ENCODE measurements around the gene FMR1NB. TPM values are rescaled to one million over a fixed set of nuclear protein-coding genes. Genes with fewer than 3 reads are reported as not detected.

FMR1NB gene, protein sequence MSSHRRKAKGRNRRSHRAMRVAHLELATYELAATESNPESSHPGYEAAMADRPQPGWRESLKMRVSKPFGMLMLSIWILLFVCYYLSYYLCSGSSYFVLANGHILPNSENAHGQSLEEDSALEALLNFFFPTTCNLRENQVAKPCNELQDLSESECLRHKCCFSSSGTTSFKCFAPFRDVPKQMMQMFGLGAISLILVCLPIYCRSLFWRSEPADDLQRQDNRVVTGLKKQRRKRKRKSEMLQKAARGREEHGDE
- not detected in 2 replicates for total RNA-seq

GRCh38 chrX:147981038-147981752 lies at the start of gene FMR1NB:
Gene FMR1NB, plus strand, starts transcription at chrX:147981337. Its CDS starts 66 bp downstream, at chrX:147981403.
- intact Hi-C loops (cut with micrococcal nuclease) = no loop called here
- H3K4me3 Mint-ChIP-seq = no peak within 1 kb of the TSS
- peaks cover 7% of the 10 kb centered on the region for H3K9me3 Mint-ChIP-seq
- no peaks in the 10 kb centered on the region for H3K36me3 Mint-ChIP-seq (ENCODE audit: low read depth)
- H3K27ac Mint-ChIP-seq = no peak within 1 kb of the TSS
- H3K27me3 Mint-ChIP-seq = no peaks in the 10 kb centered on the region
- H3K4me1 Mint-ChIP-seq = no peaks in the 10 kb centered on the region
- no peak for DNase-seq

GRCh38 chrX:147933815-147934214 lies 47.3 kb upstream of the FMR1NB start:
- peaks cover 2% of the 10 kb centered on the region for H3K4me1 Mint-ChIP-seq
- H3K27me3 Mint-ChIP-seq = no peaks in the 10 kb centered on the region
- H3K27ac Mint-ChIP-seq = no peak overlapping the region
- no peaks in the 10 kb centered on the region for H3K9me3 Mint-ChIP-seq
- no peak for DNase-seq
- H3K4me3 Mint-ChIP-seq = no peak overlapping the region
- peaks cover 28% of the 10 kb centered on the region for H3K36me3 Mint-ChIP-seq (ENCODE audit: low read depth)
- intact Hi-C loops (cut with micrococcal nuclease) = no loop called here

DNA sequence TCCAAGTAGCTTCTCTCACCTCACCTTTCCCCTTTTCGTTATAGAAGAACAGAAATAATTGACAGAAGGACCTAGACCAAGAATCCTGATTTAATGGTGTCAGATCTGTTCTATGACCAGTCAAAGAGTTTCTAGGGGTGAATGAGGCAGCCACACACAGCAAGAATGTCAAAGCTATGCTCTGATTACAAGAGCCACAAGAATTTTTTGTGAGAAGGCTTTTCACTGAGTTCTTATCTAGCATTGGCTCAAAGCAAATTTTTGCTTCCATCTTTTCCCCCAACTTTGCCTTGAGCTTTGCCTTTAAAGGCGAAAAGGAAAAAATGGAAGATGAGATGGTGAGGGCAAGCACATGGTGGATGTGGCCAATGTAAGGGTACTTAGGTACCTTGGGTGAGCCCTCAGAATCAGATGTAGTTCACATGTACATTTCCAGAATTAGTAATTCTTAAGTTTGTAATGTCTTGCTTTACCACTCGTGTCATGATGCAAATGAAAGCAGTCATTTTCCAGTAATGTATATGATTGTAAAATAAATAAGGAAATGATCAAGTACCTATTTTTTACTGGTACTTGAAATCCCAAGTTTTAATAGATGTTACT lies 45.9 kb upstream of the FMR1NB start:
- Mint-ChIP-seq H3K4me1 (no peaks in the 10 kb centered on the region), H3K4me3 (no peak overlapping the region), H3K27me3 (no peaks in the 10 kb centered on the region), H3K9me3 (no peaks in the 10 kb centered on the region), H3K36me3 (ENCODE audit: low read depth) (peaks cover 25% of the 10 kb centered on the region), H3K27ac (no peak overlapping the region)
- intact Hi-C loops (cut with micrococcal nuclease) = no loop called here
- DNase-seq = no peak

- Mint-ChIP-seq H3K9me3 (no peaks in the 10 kb centered on the region), H3K4me3 (no peak overlapping the region), H3K36me3 (ENCODE audit: low read depth) (peaks cover 46% of the 10 kb centered on the region), H3K27me3 (no peaks in the 10 kb centered on the region), H3K4me1 (no peaks in the 10 kb centered on the region), H3K27ac (no peak overlapping the region)
- DNase-seq = no peak
- intact Hi-C loops (cut with micrococcal nuclease) = no loop called here
Measured at GRCh38 chrX:147945286-147945685, 35.9 kb upstream of the FMR1NB start.

- Mint-ChIP-seq H3K9me3 (no peaks in the 10 kb centered on the region), H3K27ac (no peak overlapping the region), H3K36me3 (ENCODE audit: low read depth) (peaks cover 31% of the 10 kb centered on the region), H3K27me3 (no peaks in the 10 kb centered on the region), H3K4me1 (no peaks in the 10 kb centered on the region), H3K4me3 (no peak overlapping the region)
- DNase-seq = no peak
- intact Hi-C loops (cut with micrococcal nuclease) = no loop called here
Measured at GRCh38 chrX:147948531-147948930, 32.6 kb upstream of the FMR1NB start.

DNA sequence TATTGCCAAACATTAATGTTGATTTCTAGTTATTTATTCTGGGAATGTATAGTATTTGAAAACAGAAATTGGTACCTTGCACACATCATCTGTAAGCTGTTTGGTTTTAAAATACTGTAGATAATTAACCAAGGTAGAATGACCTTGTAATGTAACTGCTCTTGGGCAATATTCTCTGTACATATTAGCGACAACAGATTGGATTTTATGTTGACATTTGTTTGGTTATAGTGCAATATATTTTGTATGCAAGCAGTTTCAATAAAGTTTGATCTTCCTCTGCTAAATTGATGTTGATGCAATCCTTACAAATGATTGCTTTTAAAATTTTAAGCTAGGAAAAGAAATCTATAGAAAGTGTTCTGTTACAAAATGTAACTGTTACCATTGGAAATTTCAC lies 30.8 kb upstream of the FMR1NB start:
- no peaks in the 10 kb centered on the region for H3K4me1 Mint-ChIP-seq
- no peak for DNase-seq
- H3K4me3 Mint-ChIP-seq = no peak overlapping the region
- H3K9me3 Mint-ChIP-seq = no peaks in the 10 kb centered on the region
- no peaks in the 10 kb centered on the region for H3K27me3 Mint-ChIP-seq
- no peak overlapping the region for H3K27ac Mint-ChIP-seq
- intact Hi-C loops (cut with micrococcal nuclease) = no loop called here
- peaks cover 19% of the 10 kb centered on the region for H3K36me3 Mint-ChIP-seq (ENCODE audit: low read depth)

GRCh38 chrX:147953976-147954375 lies 27.2 kb upstream of the FMR1NB start:
- H3K4me1 Mint-ChIP-seq = no peaks in the 10 kb centered on the region
- DNase-seq = no peak
- no peak overlapping the region for H3K27ac Mint-ChIP-seq
- H3K27me3 Mint-ChIP-seq = no peaks in the 10 kb centered on the region
- no peaks in the 10 kb centered on the region for H3K9me3 Mint-ChIP-seq
- intact Hi-C loops (cut with micrococcal nuclease) = no loop called here
- H3K4me3 Mint-ChIP-seq = no peak overlapping the region
- H3K36me3 Mint-ChIP-seq (ENCODE audit: low read depth) = peaks cover 5% of the 10 kb centered on the region

DNA sequence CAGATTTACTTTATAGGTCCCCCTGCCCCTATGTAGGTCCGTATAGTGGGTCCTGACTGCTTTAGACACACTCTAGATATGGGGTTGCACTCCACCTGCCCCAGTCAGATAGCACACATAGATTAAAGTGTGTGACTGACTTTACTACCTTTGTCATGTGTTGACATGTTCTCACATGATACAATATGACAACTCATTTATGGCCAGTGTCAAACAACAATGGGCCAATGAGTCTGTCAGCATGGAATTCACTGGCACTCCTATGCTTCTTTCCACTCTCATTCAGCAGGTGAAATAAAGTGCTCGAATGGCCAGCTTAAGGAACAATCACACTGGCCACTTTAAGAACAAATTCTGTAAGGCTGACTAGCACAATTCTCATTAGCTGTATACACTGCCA lies 23.8 kb upstream of the FMR1NB start:
- H3K4me3 Mint-ChIP-seq = no peak overlapping the region
- H3K27ac Mint-ChIP-seq = no peak overlapping the region
- intact Hi-C loops (cut with micrococcal nuclease) = no loop called here
- no peak for DNase-seq
- H3K27me3 Mint-ChIP-seq = no peaks in the 10 kb centered on the region
- no peaks in the 10 kb centered on the region for H3K9me3 Mint-ChIP-seq
- H3K4me1 Mint-ChIP-seq = no peaks in the 10 kb centered on the region
- H3K36me3 Mint-ChIP-seq (ENCODE audit: low read depth) = no peaks in the 10 kb centered on the region

DNA sequence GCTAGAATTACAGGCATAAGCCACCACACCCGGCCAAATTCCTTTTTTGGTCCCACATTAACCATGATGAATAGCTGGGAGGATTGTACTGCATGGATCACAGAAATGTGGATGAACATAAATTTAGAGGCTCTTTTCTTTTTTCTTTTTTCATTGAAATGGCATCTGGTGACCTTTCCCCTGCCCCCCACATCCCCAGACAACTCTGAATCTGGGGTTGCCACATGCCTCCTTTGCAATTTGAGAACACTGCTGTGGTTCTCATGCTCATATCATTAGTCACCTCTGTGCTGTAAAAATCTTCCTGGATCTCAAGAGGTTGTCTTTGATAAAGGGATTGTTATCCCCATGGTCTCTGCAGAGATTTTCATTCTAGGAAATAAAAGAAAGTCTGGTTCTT lies 22.8 kb upstream of the FMR1NB start:
- Mint-ChIP-seq H3K27me3 (no peaks in the 10 kb centered on the region), H3K9me3 (no peaks in the 10 kb centered on the region), H3K27ac (no peak overlapping the region)

GRCh38 chrX:147960722-147961121 lies 20.4 kb upstream of the FMR1NB start:
- Mint-ChIP-seq H3K9me3 (peaks cover 4% of the 10 kb centered on the region), H3K4me3 (no peak overlapping the region), H3K4me1 (no peaks in the 10 kb centered on the region), H3K27ac (no peak overlapping the region), H3K36me3 (ENCODE audit: low read depth) (no peaks in the 10 kb centered on the region), H3K27me3 (no peaks in the 10 kb centered on the region)
- no peak for DNase-seq
- intact Hi-C loops (cut with micrococcal nuclease) = no loop called here

More for the DNA sequence above, 22.8 kb upstream of the FMR1NB start:
- intact Hi-C loops (cut with micrococcal nuclease) = no loop called here
- no peaks in the 10 kb centered on the region for H3K4me1 Mint-ChIP-seq
- no peak for DNase-seq
- no peak overlapping the region for H3K4me3 Mint-ChIP-seq
- no peaks in the 10 kb centered on the region for H3K36me3 Mint-ChIP-seq (ENCODE audit: low read depth)

DNA sequence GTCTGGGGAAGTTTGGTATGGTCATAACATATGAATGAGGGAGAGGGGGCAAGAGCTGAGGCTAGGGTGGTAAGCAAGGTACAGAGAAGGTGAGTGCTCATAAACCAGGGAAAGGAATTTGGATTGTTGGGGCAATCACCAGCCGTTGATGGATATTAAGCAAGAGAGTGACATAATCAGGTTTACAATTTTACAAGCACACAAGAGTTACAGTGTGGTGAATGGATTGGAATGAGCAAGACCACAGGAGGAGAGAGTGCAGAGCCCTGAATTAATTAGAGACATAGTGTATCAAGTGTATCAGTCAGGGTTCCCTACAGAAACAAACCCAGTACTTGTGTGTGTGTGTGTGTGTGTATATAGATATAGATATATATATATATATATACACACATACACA lies 18.7 kb upstream of the FMR1NB start:
- Mint-ChIP-seq H3K36me3 (ENCODE audit: low read depth) (no peaks in the 10 kb centered on the region), H3K27ac (no peak overlapping the region), H3K4me1 (no peaks in the 10 kb centered on the region), H3K9me3 (peaks cover 4% of the 10 kb centered on the region), H3K27me3 (no peaks in the 10 kb centered on the region), H3K4me3 (no peak overlapping the region)
- intact Hi-C loops (cut with micrococcal nuclease) = no loop called here
- DNase-seq = no peak

- no peaks in the 10 kb centered on the region for H3K27me3 Mint-ChIP-seq
- no peak for DNase-seq
- no peaks in the 10 kb centered on the region for H3K36me3 Mint-ChIP-seq (ENCODE audit: low read depth)
- intact Hi-C loops (cut with micrococcal nuclease) = no loop called here
- no peak overlapping the region for H3K27ac Mint-ChIP-seq
- no peaks in the 10 kb centered on the region for H3K4me1 Mint-ChIP-seq
- H3K4me3 Mint-ChIP-seq = no peak overlapping the region
- peaks cover 3% of the 10 kb centered on the region for H3K9me3 Mint-ChIP-seq
Measured at GRCh38 chrX:147978931-147979330, 2.2 kb upstream of the FMR1NB start.

DNA sequence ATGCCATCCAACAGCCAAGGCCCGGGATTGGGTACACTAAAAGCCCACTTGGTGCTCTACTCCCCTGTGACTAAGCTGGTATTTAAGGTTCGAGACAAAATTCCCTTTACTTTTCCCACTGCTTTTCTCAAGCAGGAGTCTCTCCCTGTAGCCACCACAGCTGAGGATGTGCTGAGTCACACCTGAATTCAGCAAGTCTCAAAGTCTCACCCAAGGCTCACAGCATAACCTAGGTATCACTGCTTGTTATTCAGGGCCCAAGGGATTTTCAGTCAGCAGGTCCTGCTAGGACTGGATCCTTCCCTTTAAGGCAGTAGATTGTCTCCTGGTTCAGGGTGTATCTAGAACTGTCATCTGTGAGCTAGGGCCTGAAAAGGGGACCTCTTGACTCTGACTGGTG lies 39.2 kb downstream of the FMR1NB start:
- Mint-ChIP-seq H3K9me3 (no peaks in the 10 kb centered on the region), H3K27ac (no peak overlapping the region), H3K4me3 (no peak overlapping the region), H3K36me3 (ENCODE audit: low read depth) (no peaks in the 10 kb centered on the region), H3K27me3 (no peaks in the 10 kb centered on the region), H3K4me1 (no peaks in the 10 kb centered on the region)
- intact Hi-C loops (cut with micrococcal nuclease) = no loop called here
- DNase-seq = no peak

- H3K27me3 Mint-ChIP-seq = no peaks in the 10 kb centered on the region
- H3K36me3 Mint-ChIP-seq (ENCODE audit: low read depth) = no peaks in the 10 kb centered on the region
- no peak for DNase-seq
- no peak overlapping the region for H3K4me3 Mint-ChIP-seq
- no peak overlapping the region for H3K27ac Mint-ChIP-seq
- no peaks in the 10 kb centered on the region for H3K9me3 Mint-ChIP-seq
- no peaks in the 10 kb centered on the region for H3K4me1 Mint-ChIP-seq
- intact Hi-C loops (cut with micrococcal nuclease) = no loop called here
Measured at GRCh38 chrX:148024425-148025148, 43.5 kb downstream of the FMR1NB start.
